Adrenal gland (tissue), 5 donors: ENCODE results near the gene CPVL.

Experiments
- POLR2A ChIP-seq, 2 donors: fragments of 450-650 bp; IDR thresholded peaks; one replicate each; pipeline ENCODE4 v1.6.1; 2017; ENCODE audit warnings: antibody characterized with exemption in 2 of 2, mild to moderate bottlenecking in 2 of 2, moderate library complexity in 1 of 2
- TF ChIP-seq, protein P1 (sequence below), 6 experiments: fragments of 450-650 bp in 4 of 6; fragments of 200-600 bp in 2 of 6; sonication (generic) in 1 of 6; IDR thresholded peaks; 1 replicate in 5 of 6; 2 replicates in 1 of 6; pipeline versions ENCODE4 v1.5.1 to v1.8.0; 2016 to 2021; ENCODE audit warnings: antibody characterized with exemption in 6 of 6, mild to moderate bottlenecking in 2 of 6, moderate library complexity in 1 of 6
- donor health status: DM: no; HTN: no; CAD: no.

DNA sequence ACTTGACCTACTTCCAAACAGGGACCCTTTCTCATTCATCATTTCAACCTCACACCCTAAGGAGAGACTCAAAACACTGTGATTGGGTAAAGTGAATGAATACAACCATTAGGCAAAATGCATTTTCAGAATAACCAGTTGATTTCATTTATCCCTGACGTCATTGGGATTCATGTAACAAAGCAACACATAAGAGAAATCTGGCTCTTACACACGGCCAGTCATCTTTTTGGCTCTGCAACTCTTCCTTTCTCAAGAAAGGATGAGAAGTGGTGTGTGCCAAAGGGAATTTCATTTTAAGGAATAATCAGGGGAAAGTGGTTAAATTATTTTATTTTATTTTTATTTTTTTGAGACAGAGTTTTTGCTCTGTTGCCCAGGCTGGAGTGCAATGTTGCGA, 83.1 kb downstream of the CPVL start:
- TF ChIP-seq, protein P1, sequence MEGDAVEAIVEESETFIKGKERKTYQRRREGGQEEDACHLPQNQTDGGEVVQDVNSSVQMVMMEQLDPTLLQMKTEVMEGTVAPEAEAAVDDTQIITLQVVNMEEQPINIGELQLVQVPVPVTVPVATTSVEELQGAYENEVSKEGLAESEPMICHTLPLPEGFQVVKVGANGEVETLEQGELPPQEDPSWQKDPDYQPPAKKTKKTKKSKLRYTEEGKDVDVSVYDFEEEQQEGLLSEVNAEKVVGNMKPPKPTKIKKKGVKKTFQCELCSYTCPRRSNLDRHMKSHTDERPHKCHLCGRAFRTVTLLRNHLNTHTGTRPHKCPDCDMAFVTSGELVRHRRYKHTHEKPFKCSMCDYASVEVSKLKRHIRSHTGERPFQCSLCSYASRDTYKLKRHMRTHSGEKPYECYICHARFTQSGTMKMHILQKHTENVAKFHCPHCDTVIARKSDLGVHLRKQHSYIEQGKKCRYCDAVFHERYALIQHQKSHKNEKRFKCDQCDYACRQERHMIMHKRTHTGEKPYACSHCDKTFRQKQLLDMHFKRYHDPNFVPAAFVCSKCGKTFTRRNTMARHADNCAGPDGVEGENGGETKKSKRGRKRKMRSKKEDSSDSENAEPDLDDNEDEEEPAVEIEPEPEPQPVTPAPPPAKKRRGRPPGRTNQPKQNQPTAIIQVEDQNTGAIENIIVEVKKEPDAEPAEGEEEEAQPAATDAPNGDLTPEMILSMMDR (IDR thresholded peaks at IDR 0.05) = no peak
- TF ChIP-seq POLR2A (IDR thresholded peaks at IDR 0.05) = no peak
